Gastrocnemius medialis (tissue), 4 donors: ENCODE results near the gene RELA.

ENCODE experiments used
- CTCF ChIP-seq, 5 experiments: fragments of 450-650 bp in 3 of 5; fragments of 200-600 bp in 2 of 5; sonication (generic) in 2 of 5; IDR thresholded peaks in 4 of 5; conservative IDR thresholded peaks in 1 of 5; 1 replicate in 4 of 5; 2 replicates in 1 of 5; pipeline ENCODE4 v1.5.1; 2016 to 2019; ENCODE audit warnings: antibody characterized with exemption in 5 of 5, mild to moderate bottlenecking in 3 of 5, moderate library complexity in 3 of 5
- POLR2A ChIP-seq, 2 donors: fragments of 450-650 bp; IDR thresholded peaks; one replicate each; pipeline ENCODE4 v1.6.1; 2017; ENCODE audit warnings: antibody characterized with exemption in 2 of 2, mild to moderate bottlenecking in 2 of 2, moderate library complexity in 2 of 2

- no peak for TF ChIP-seq CTCF (IDR thresholded peaks at IDR 0.05 in 4 of 5, conservative IDR thresholded peaks at IDR 0.05 in 1 of 5)
- no peak for TF ChIP-seq POLR2A (IDR thresholded peaks at IDR 0.05)
Observed at GRCh38 chr11:65617990-65618751, 44.5 kb downstream of the RELA start.
